Sigmoid colon (tissue), 4 donors: ENCODE results near the gene TLE7.

ENCODE experiments used
- CTCF ChIP-seq, 4 experiments: fragments of 450-650 bp in 3 of 4; fragments of 200-600 bp in 1 of 4; IDR thresholded peaks; one replicate each; pipeline ENCODE4 v1.5.1; 2016 to 2019; ENCODE audit warnings: antibody characterized with exemption in 4 of 4, mild to moderate bottlenecking in 3 of 4, moderate library complexity in 2 of 4
- POLR2A ChIP-seq, 2 donors: fragments of 450-650 bp; IDR thresholded peaks; one replicate each; pipeline ENCODE4 v1.6.1; 2016; ENCODE audit warnings: antibody characterized with exemption in 2 of 2, mild to moderate bottlenecking in 2 of 2, moderate library complexity in 2 of 2
- POLR2AphosphoS5 ChIP-seq, 4 donors: sonication (generic); formaldehyde crosslinking; IDR thresholded peaks; one replicate each; pipeline ENCODE4 v1.6.1; 2017; ENCODE audit warnings: antibody characterized with exemption in 4 of 4

GRCh38 chr16:71409011-71409775, 32.7 kb downstream of the TLE7 start:
- no peak for TF ChIP-seq CTCF (IDR thresholded peaks at IDR 0.05)
- TF ChIP-seq POLR2A (IDR thresholded peaks at IDR 0.05), result no peak
- TF ChIP-seq POLR2AphosphoS5 (IDR thresholded peaks at IDR 0.05), result no peak
